Left lobe of liver (tissue), 2 donors: ENCODE results near the gene OVOL3. TPM values are rescaled to one million over a fixed set of nuclear protein-coding genes. Genes with fewer than 3 reads are reported as not detected.

ENCODE experiments used
- ATAC-seq: fragments of 200-7000 bp; cut with Tn5 transposase; one replicate; pipeline ENCODE4 v1.9.1; 2020; ENCODE audit warnings: mild to moderate bottlenecking, moderate library complexity
- DNase-seq: peaks from one replicate; pipeline ENCODE4 v3.0.0-alpha.2; 2020; ENCODE audit warnings: low spot score
- total RNA-seq: library from RNA; stranded (reverse); gene quantifications from one replicate; pipeline ENCODE4 v1.2.1, GENCODE V29; 2021
- donor health status: DM: no; HTN: no; CAD: no; lungs with moderate emphysema.
- donor health status: DM: no; HTN: yes; CAD: no.

The OVOL3 gene
- total RNA-seq, 1 donor from 2014 or later: not detected

- DNase-seq: no peak
- no peak for ATAC-seq
Observed at GRCh38 chr19:36099166-36099785, 11.7 kb upstream of the OVOL3 start.

- DNase-seq (no peak), ATAC-seq (peak; percentile 13)
Observed at GRCh38 chr19:36100476-36100875, 10.5 kb upstream of the OVOL3 start.

GRCh38 chr19:36101550-36102327 is 9.2 kb upstream of the OVOL3 start:
- ATAC-seq (no peak), DNase-seq (no peak)

GRCh38 chr19:36103040-36103626 is 7.8 kb upstream of the OVOL3 start:
- ATAC-seq: no peak
- no peak for DNase-seq

GRCh38 chr19:36103842-36104552 is 6.9 kb upstream of the OVOL3 start:
- ATAC-seq: no peak
- no peak for DNase-seq

GRCh38 chr19:36106441-36106840 is 4.5 kb upstream of the OVOL3 start:
- DNase-seq (no peak), ATAC-seq (no peak)

- ATAC-seq (no peak), DNase-seq (no peak)
Observed at GRCh38 chr19:36106991-36107390, 4.0 kb upstream of the OVOL3 start.

- DNase-seq (no peak), ATAC-seq (no peak)
Observed at GRCh38 chr19:36108684-36109083, 2.3 kb upstream of the OVOL3 start.

GRCh38 chr19:36111200-36111539 is 227 bp downstream of the OVOL3 start:
- DNase-seq: no peak
- no peak for ATAC-seq

- DNase-seq (no peak), ATAC-seq (no peak)
Observed at GRCh38 chr19:36112678-36113077, 1.7 kb downstream of the OVOL3 start.

- DNase-seq (no peak), ATAC-seq (no peak)
Observed at GRCh38 chr19:36113425-36113824, 2.5 kb downstream of the OVOL3 start.

GRCh38 chr19:36113894-36114720 is 3.2 kb downstream of the OVOL3 start:
- ATAC-seq: no peak
- no peak for DNase-seq

- ATAC-seq (peak; percentile 89), DNase-seq (peak; percentile 100)
Observed at GRCh38 chr19:36114721-36115452, 3.9 kb downstream of the OVOL3 start, which contains the start of gene POLR2I. POLR2I (minus strand) TSS chr19:36114875; CDS start chr19:36114856, 19 bp downstream.

GRCh38 chr19:36115453-36116343 is 4.8 kb downstream of the OVOL3 start, which contains the start of gene TBCB:
TBCB (plus strand) TSS chr19:36115468; CDS start chr19:36115561, 93 bp downstream.
- DNase-seq (no peak), ATAC-seq (peak; percentile 60)

- no peak for ATAC-seq
Observed at GRCh38 chr19:36116344-36116637, 5.3 kb downstream of the OVOL3 start.

GRCh38 chr19:36120092-36120983 is 9.4 kb downstream of the OVOL3 start:
- DNase-seq (no peak), ATAC-seq (no peak)

More at GRCh38 chr19:36116344-36116637, 5.3 kb downstream of the OVOL3 start:
- DNase-seq: no peak

- ATAC-seq (no peak), DNase-seq (no peak)
Observed at GRCh38 chr19:36120984-36121358, 10.0 kb downstream of the OVOL3 start.
